GM12865 (cell line): ENCODE measurements around the gene PPP2R1B.
A peak's percentile ranks its signal among the peaks of the same experiment; 100 is the strongest.
"Not testable (repeated sequence)": the region's sequence is repeated elsewhere in the genome, so short reads cannot be mapped to it uniquely, and the experiment has no call there.

Experiments
- DNase-seq: peaks from one replicate; pipeline ENCODE4 v3.0.0; 2010; ENCODE audit warnings: low read depth
- H3K4me3 ChIP-seq: 2 replicates; pipeline ENCODE4 v1.5.1; 2011; ENCODE audit warnings: mild to moderate bottlenecking, low read depth, low read length, control low read depth
- CTCF ChIP-seq: IDR thresholded peaks from 2 replicates; pipeline ENCODE4 v1.5.1; 2011; ENCODE audit warnings: low read length, control low read depth, low read depth, inconsistent platforms; ENCODE audit not compliant: insufficient read depth; ENCODE audit errors: missing control alignments

The PPP2R1B gene

GRCh38 chr11:111785886-111786412 is 19.8 kb upstream of the PPP2R1B start:
- no peak for DNase-seq
- no peak overlapping the region for H3K4me3 ChIP-seq
- TF ChIP-seq CTCF: no peak

GRCh38 chr11:111785076-111785475 is 18.9 kb upstream of the PPP2R1B start:
- no peak for DNase-seq
- no peak overlapping the region for H3K4me3 ChIP-seq
- TF ChIP-seq CTCF: no peak

- not testable (repeated sequence) for H3K4me3 ChIP-seq, DNase-seq
Observed at GRCh38 chr11:111784311-111784710, 18.1 kb upstream of the PPP2R1B start.

- no peak for DNase-seq
- no peak for TF ChIP-seq CTCF
- H3K4me3 ChIP-seq: no peak overlapping the region
Observed at GRCh38 chr11:111782109-111782741, 16.0 kb upstream of the PPP2R1B start.

- no peak for TF ChIP-seq CTCF
- H3K4me3 ChIP-seq: no peak overlapping the region
- DNase-seq: no peak
Observed at GRCh38 chr11:111779118-111779517, 12.9 kb upstream of the PPP2R1B start.

GRCh38 chr11:111778047-111778558 is 11.9 kb upstream of the PPP2R1B start:
- no peak overlapping the region for H3K4me3 ChIP-seq
- no peak for DNase-seq
- no peak for TF ChIP-seq CTCF

GRCh38 chr11:111777094-111778046 is 11.2 kb upstream of the PPP2R1B start:
- H3K4me3 ChIP-seq: no peak overlapping the region
- peak; percentile 77 for DNase-seq
- TF ChIP-seq CTCF: peak; percentile 71
